ENCODE measurements around the gene ARHGEF17. TPM values are rescaled to one million over a fixed set of nuclear protein-coding genes. Genes with fewer than 3 reads are reported as not detected.

ARHGEF17 gene
- total and polyA plus RNA-seq, 4 donors: 2.6 to 12.6 (median 5.7) TPM

- TF ChIP-seq CTCF (IDR thresholded peaks at IDR 0.05; ENCODE audit: low read depth, low read length, missing input control) (no peak), FOXA2 (IDR thresholded peaks at IDR 0.05) (no peak), SP1 (IDR thresholded peaks at IDR 0.05) (no peak), RXRA (IDR thresholded peaks at IDR 0.05) (no peak), HNF4A (conservative IDR thresholded peaks at IDR 0.05) (no peak), YY1 (IDR thresholded peaks at IDR 0.05) (no peak), RAD21 (IDR thresholded peaks at IDR 0.05) (no peak), HNF4G (IDR thresholded peaks at IDR 0.05) (no peak), MAX (IDR thresholded peaks at IDR 0.05) (no peak), ATF3 (IDR thresholded peaks at IDR 0.05) (no peak), TAF1 (conservative IDR thresholded peaks at IDR 0.05) (no peak), FOXA1 (IDR thresholded peaks at IDR 0.05) (no peak), EGR1 (IDR thresholded peaks at IDR 0.05; ENCODE audit: low read depth in 2 of 2) (no peak), REST (IDR thresholded peaks at IDR 0.05) (no peak), ZBTB33 (IDR thresholded peaks at IDR 0.05) (no peak), GABPA (IDR thresholded peaks at IDR 0.05 in 1 of 2, conservative IDR thresholded peaks at IDR 0.05 in 1 of 2) (no peak)
- no peak overlapping the region for H3K9ac ChIP-seq (ENCODE audit: low read depth in 1 of 2, low read length in 2 of 2)
- H3K27me3 ChIP-seq (ENCODE audit: control insufficient read depth in 4 of 4, insufficient read depth in 4 of 4, low read length in 3 of 4): no peaks in the 10 kb centered on the region
- no peak for DNase-seq (ENCODE audit: low spot score)
- WGBS: 88% methylated on average over 5 of the region's 5 CpGs
- H3K9me3 ChIP-seq (ENCODE audit: control insufficient read depth in 4 of 4, low read length in 3 of 4): no peaks in the 10 kb centered on the region
- no peak overlapping the region for H3K27ac ChIP-seq (ENCODE audit: low read depth in 1 of 2, low read length in 2 of 2)
- no peak overlapping the region for H3K4me3 ChIP-seq (ENCODE audit: low read depth in 1 of 3, low read length in 3 of 3)
- H3K36me3 ChIP-seq (ENCODE audit: control insufficient read depth in 4 of 4, insufficient read depth in 3 of 4, low read depth in 1 of 4, low read length in 3 of 4): no peaks in the 10 kb centered on the region
- peaks cover 2 to 12% (median 3%) of the 10 kb centered on the region in 4 donors for H3K4me1 ChIP-seq (ENCODE audit: control insufficient read depth in 4 of 4, insufficient read depth in 4 of 4, low read length in 3 of 4)
These were observed 37.5 kb downstream of the ARHGEF17 start for GRCh38 chr11:73345481-73346160.

Measured in liver (tissue), 9 donors.